ENCODE measurements around the gene TEPSIN. TPM values are rescaled to one million over a fixed set of nuclear protein-coding genes. Genes with fewer than 3 reads are reported as not detected.

The TEPSIN gene
- total and polyA plus RNA-seq, 2 of the 8 experiments (the other 6 are each of a cell fraction or from before 2014, with no cell fraction given), result 22.9 to 28.0 TPM

DNA sequence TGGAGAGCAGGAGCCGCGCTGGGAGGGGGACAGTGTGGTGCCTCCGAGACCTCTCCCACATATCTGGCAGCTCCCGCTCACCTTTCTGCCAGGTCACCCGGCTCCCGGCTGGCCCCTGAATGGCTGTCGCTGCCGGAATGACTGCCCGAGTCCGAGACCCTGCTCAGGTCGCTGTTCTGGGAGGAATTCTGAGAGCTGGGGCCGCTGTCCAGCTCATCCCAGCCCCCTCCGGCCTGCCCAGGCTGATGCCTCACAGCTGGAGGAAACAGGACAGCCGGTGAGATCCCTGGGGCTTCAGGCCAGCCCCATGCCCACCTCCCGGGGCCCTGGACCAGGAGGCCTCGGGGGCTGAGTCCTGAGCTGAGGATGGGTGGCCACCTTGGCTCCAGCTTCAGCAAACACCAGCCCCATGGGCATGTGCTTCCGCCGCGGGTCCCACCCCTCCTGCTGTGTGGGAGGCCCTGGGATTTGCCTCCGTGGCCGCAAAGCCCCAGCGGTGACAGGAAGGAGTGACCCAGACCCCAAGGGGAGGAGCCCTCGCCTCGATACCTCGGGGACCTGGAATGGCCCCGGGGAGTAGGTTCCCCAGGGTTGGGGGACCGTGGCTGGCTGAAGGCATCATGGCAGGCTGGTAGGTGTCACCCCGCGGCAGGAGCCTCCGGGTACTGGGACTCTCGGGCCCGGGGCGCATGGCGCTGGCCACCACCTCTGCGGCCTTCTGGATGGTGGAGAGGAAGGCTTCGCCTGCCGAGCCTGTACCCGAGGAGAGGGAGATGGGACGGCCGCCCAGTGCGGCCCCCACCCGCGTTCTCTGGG is 6.9 kb downstream of the TEPSIN start:
- Histone ChIP-seq H2BK12ac (ENCODE audit: low read depth, low read length) (no peak overlapping the region), H3K36me3 (ENCODE audit: control insufficient read depth in 2 of 4, insufficient read depth in 4 of 4, low read length in 3 of 4) (peaks cover 0 to 18% (median 4%) of the 10 kb centered on the region in 4 experiments; a peak in 5 of 8 replicates), H3K23me2 (ENCODE audit: low read depth, low read length) (no peaks in the 10 kb centered on the region), H4K5ac (ENCODE audit: insufficient read length, low read depth, low read length) (no peak overlapping the region), H2AK5ac (ENCODE audit: low read depth, low read length) (no peak overlapping the region), H3K4me1 (replicated peaks in 1 of 4; ENCODE audit: control insufficient read depth in 3 of 4, insufficient read depth in 4 of 4, low read length in 3 of 4) (no peaks in the 10 kb centered on the region), H3K56ac (replicated peaks; ENCODE audit: insufficient read length, low read depth, low read length) (no peak overlapping the region), H3K27me3 (replicated peaks in 1 of 4; ENCODE audit: control insufficient read depth in 3 of 4, extremely low read depth in 1 of 4, insufficient read depth in 3 of 4, low read length in 3 of 4) (no peaks in the 10 kb centered on the region), H4K20me1 (replicated peaks in 1 of 2; ENCODE audit: control insufficient read depth in 1 of 2, insufficient read depth in 2 of 2, low read length in 2 of 2) (peaks cover 0 to 14% of the 10 kb centered on the region in 2 experiments), H3K9ac (replicated peaks in 1 of 4; ENCODE audit: extremely low read depth in 1 of 4, low read depth in 3 of 4, low read length in 3 of 4) (no peak overlapping the region), H2BK15ac (ENCODE audit: low read length) (no peak overlapping the region), H2BK20ac (ENCODE audit: low read length) (no peak overlapping the region), H3K9me3 (ENCODE audit: insufficient read depth in 2 of 2, low read depth in 1 of 2, low read length in 1 of 2) (no peaks in the 10 kb centered on the region; a peak in 1 of 4 replicates), H3K4ac (replicated peaks; ENCODE audit: insufficient read length, low read depth, low read length) (no peak overlapping the region), H3K23ac (ENCODE audit: insufficient read length) (no peak overlapping the region), H4K8ac (ENCODE audit: extremely low read depth, insufficient read depth, low read length) (peak overlapping the region; percentile 14; the same call in 1 of the 2 replicates), H3K27ac (ENCODE audit: low read depth, low read length) (no peak overlapping the region), H4K91ac (replicated peaks; ENCODE audit: insufficient read length, low read length) (no peak overlapping the region), H3K14ac (ENCODE audit: insufficient read length) (no peak overlapping the region), H3K4me3 (ENCODE audit: extremely low read depth in 1 of 4, insufficient read depth in 2 of 4, low read depth in 3 of 4, low read length in 4 of 4) (no peak overlapping the region), H2BK120ac (replicated peaks; ENCODE audit: low read depth, low read length) (no peak overlapping the region), H2AFZ (ENCODE audit: low read length) (no peak overlapping the region), H3K79me2 (ENCODE audit: control insufficient read depth in 1 of 2, insufficient read depth in 2 of 2, low read length in 2 of 2) (no peaks in the 10 kb centered on the region), H3K79me1 (ENCODE audit: low read depth, low read length) (peaks cover 3% of the 10 kb centered on the region), H3K18ac (ENCODE audit: extremely low read depth, low read length) (no peak overlapping the region), H3K4me2 (ENCODE audit: insufficient read depth in 1 of 2, low read depth in 2 of 2, low read length in 2 of 2) (no peak overlapping the region), H2BK5ac (ENCODE audit: low read depth, low read length) (no peak overlapping the region)
- DNase-seq (ENCODE audit: low read depth in 1 of 2, low spot score in 2 of 2), result no peak
- CTCF ChIA-PET (ENCODE audit: partially characterized antibody), result interaction anchor here (0.7 to 1.2 kb wide), 4 partner anchors 12 to 141 kb away, joined by 3 to 4 read pairs (median 3); no protein-coding TSS in a partner anchor
- POLR2A ChIA-PET (ENCODE audit: partially characterized antibody), result interaction anchor here (0.7 to 1.5 kb wide), 4 partner anchors 9 to 15 kb away, joined by 3 to 5 read pairs (median 4); no protein-coding TSS in a partner anchor
- no peak for FAIRE-seq
- WGBS, 2 experiments (ENCODE audit: extremely low coverage in 1 of 2, insufficient coverage in 1 of 2, insufficient read length in 1 of 2, insufficient replicate concordance in 2 of 2, low coverage in 1 of 2, low lambda C conversion rate in 2 of 2, missing lambda C conversion rate in 1 of 2), result 92% methylated on average over 37 of the region's 43 CpGs; no CpG with 5 or more reads in 1 of the 2 experiments
- TF ChIP-seq BACH1 (IDR thresholded peaks at IDR 0.05; ENCODE audit: low read length), result no peak
- TF ChIP-seq RBBP5 (IDR thresholded peaks at IDR 0.05; ENCODE audit: borderline replicate concordance, low read depth, low read length), result no peak
- no peak for TF ChIP-seq TAF7 (optimal IDR thresholded peaks at IDR 0.05; ENCODE audit: borderline replicate concordance, low read depth, low read length)
- no peak for TF ChIP-seq SP2 (IDR thresholded peaks at IDR 0.05; ENCODE audit: low read length)
- TF ChIP-seq SUZ12 (IDR thresholded peaks at IDR 0.05; ENCODE audit: low read length), result no peak
- TF ChIP-seq YY1 (IDR thresholded peaks at IDR 0.05; ENCODE audit: low read depth, low read length), result no peak
- no peak for TF ChIP-seq NANOG (IDR thresholded peaks at IDR 0.05; ENCODE audit: insufficient read depth, low read depth, low read length, poor library complexity, severe bottlenecking)
- TF ChIP-seq CBX8 (IDR thresholded peaks at IDR 0.05; ENCODE audit: borderline replicate concordance, low read depth, low read length), result no peak
- TF ChIP-seq CTBP2 (IDR thresholded peaks at IDR 0.05; ENCODE audit: borderline replicate concordance, insufficient read depth, insufficient read length, low read length), result no peak
- TF ChIP-seq SP4 (IDR thresholded peaks at IDR 0.05; ENCODE audit: low read length), result no peak
- TF ChIP-seq, protein P1, sequence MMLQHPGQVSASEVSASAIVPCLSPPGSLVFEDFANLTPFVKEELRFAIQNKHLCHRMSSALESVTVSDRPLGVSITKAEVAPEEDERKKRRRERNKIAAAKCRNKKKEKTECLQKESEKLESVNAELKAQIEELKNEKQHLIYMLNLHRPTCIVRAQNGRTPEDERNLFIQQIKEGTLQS (IDR thresholded peaks at IDR 0.05; ENCODE audit: insufficient read depth, low read depth, low read length), result no peak

All from H1 (cell line).